HepG2 (cell line): ENCODE data around the gene PSMB1. TPM values are rescaled to one million over a fixed set of nuclear protein-coding genes. Genes with fewer than 3 reads are reported as not detected.

Experiments used
- CSRNP2 ChIP-seq: sonication (generic); formaldehyde crosslinking; conservative IDR thresholded peaks from 2 replicates; pipeline ENCODE4 v1.8.0; 2022; ENCODE audit warnings: low read depth, missing genetic modification reagents
- CTCF ChIP-seq: sonication (generic); formaldehyde crosslinking; IDR thresholded peaks from 2 replicates; pipeline ENCODE4 v1.5.0; 2020; ENCODE audit warnings: mild to moderate bottlenecking, missing genetic modification reagents, moderate library complexity
- FOXC1 ChIP-seq: sonication (generic); formaldehyde crosslinking; IDR thresholded peaks from 2 replicates; pipeline ENCODE4 v1.8.0; 2022; ENCODE audit warnings: mild to moderate bottlenecking, missing genetic modification reagents, borderline replicate concordance
- IKZF1 ChIP-seq: fragments of 450-650 bp; IDR thresholded peaks from 2 replicates; pipeline ENCODE4 v1.7.1; 2016
- KLF15 ChIP-seq: sonication (generic); formaldehyde crosslinking; IDR thresholded peaks from 2 replicates; pipeline ENCODE4 v1.8.1; 2023; ENCODE audit warnings: borderline replicate concordance, mild to moderate bottlenecking, inconsistent platforms, missing genetic modification reagents, mixed read lengths
- KMT2B ChIP-seq: IDR thresholded peaks from 2 replicates; pipeline ENCODE4 v1.6.1; 2016; ENCODE audit warnings: missing genetic modification reagents, missing compliant biosample characterization
- MLXIP ChIP-seq: sonication (generic); formaldehyde crosslinking; IDR thresholded peaks from 2 replicates; pipeline ENCODE4 v1.9.0; 2021; ENCODE audit warnings: missing genetic modification reagents, borderline replicate concordance
- NFE2L2 ChIP-seq: fragments of 150-350 bp; IDR thresholded peaks from 2 replicates; pipeline ENCODE4 v1.6.1; 2014; ENCODE audit warnings: low read length
- NR2F2 ChIP-seq: IDR thresholded peaks from 2 replicates; pipeline ENCODE4 v1.6.1; 2012; ENCODE audit warnings: low read depth, inconsistent platforms, borderline replicate concordance
- PCBP2 ChIP-seq: fragments of 200-400 bp; formaldehyde crosslinking; optimal IDR thresholded peaks from 2 replicates; pipeline ENCODE3; 2018; ENCODE audit warnings: low read length, low read depth; ENCODE audit not compliant: poor library complexity, severe bottlenecking
- PRDM4 ChIP-seq: sonication (generic); formaldehyde crosslinking; IDR thresholded peaks from 2 replicates; pipeline ENCODE4 v1.9.0; 2021; ENCODE audit warnings: missing genetic modification reagents, borderline replicate concordance
- RELA ChIP-seq: sonication (generic); formaldehyde crosslinking; IDR thresholded peaks from 2 replicates; pipeline ENCODE4 v1.4.0; 2020; ENCODE audit warnings: missing genetic modification reagents
- SALL2 ChIP-seq: sonication (generic); formaldehyde crosslinking; IDR thresholded peaks from 2 replicates; pipeline ENCODE4 v1.8.1; 2023; ENCODE audit warnings: mild to moderate bottlenecking, missing genetic modification reagents, inconsistent platforms
- TEAD2 ChIP-seq: sonication (generic); formaldehyde crosslinking; IDR thresholded peaks from 2 replicates; pipeline ENCODE4 v1.9.0; 2021; ENCODE audit warnings: missing genetic modification reagents
- TEF ChIP-seq: sonication (generic); formaldehyde crosslinking; IDR thresholded peaks from 2 replicates; pipeline ENCODE4 v1.5.0; 2020; ENCODE audit warnings: missing genetic modification reagents
- ZNF124 ChIP-seq: sonication (generic); formaldehyde crosslinking; IDR thresholded peaks from 2 replicates; pipeline ENCODE4 v1.4.0; 2020; ENCODE audit warnings: missing genetic modification reagents
- ZNF30 ChIP-seq: sonication (generic); formaldehyde crosslinking; IDR thresholded peaks from 2 replicates; pipeline ENCODE4 v1.5.0; 2020; ENCODE audit warnings: mild to moderate bottlenecking, missing genetic modification reagents
- ZNF564 ChIP-seq: sonication (generic); formaldehyde crosslinking; IDR thresholded peaks from 2 replicates; pipeline ENCODE4 v1.8.1; 2023; ENCODE audit warnings: mild to moderate bottlenecking, missing genetic modification reagents
- ZNF614 ChIP-seq: IDR thresholded peaks from 2 replicates; pipeline ENCODE4 v1.6.1; 2018; ENCODE audit warnings: missing biosample characterization, missing genetic modification reagents, inconsistent platforms, borderline replicate concordance
- ZNF7 ChIP-seq: IDR thresholded peaks from 2 replicates; pipeline ENCODE4 v1.6.1; 2016; ENCODE audit warnings: missing biosample characterization, missing genetic modification reagents
- ZNF737 ChIP-seq: sonication (generic); formaldehyde crosslinking; IDR thresholded peaks from 2 replicates; pipeline ENCODE4 v1.5.0; 2020; ENCODE audit warnings: missing genetic modification reagents, mild to moderate bottlenecking, borderline replicate concordance
- polyA plus RNA-seq, 8 experiments: library from polyadenylated mRNA; depleted of rRNA in 3 of 8; stranded (reverse) in 7 of 8; unstranded in 1 of 8; fragments of >200 nt; fragmentation: Illumina TruSeq in 4 of 8; extraction: Trizol in 4 of 8; gene quantifications; 2 replicates each; pipeline versions ENCODE4 v1.2.1 to v1.2.3, GENCODE V29; 2011 to 2016; ENCODE audit warnings: low read depth in 4 of 8, missing spikeins in 1 of 8, mixed read lengths in 1 of 8; ENCODE audit not compliant: insufficient read depth in 1 of 8
- total RNA-seq, 5 experiments: library from RNA; depleted of rRNA; stranded (reverse); fragments of >200 nt; fragmentation: Illumina TruSeq; extraction: Trizol; gene quantifications; 2 replicates each; pipeline ENCODE4 v1.2.3, GENCODE V29; 2016; ENCODE audit warnings: low read depth in 1 of 5

The PSMB1 gene
- total and polyA plus RNA-seq, 2 of the 13 experiments (the other 11 are each of a cell fraction or from before 2014, with no cell fraction given), result 528 to 592 TPM

GRCh38 chr6:170552765-170553533 is at the start of gene PSMB1 (continued):
- no peak for TF ChIP-seq PRDM4 (CRISPR knock-in tag)
- TF ChIP-seq ZNF7 (CRISPR knock-in tag), result no peak; the same call in 1 of the 2 replicates
- TF ChIP-seq FOXC1 (CRISPR knock-in tag), result peak; percentile 85
- TF ChIP-seq KMT2B (CRISPR knock-in tag), result peak; percentile 98
- TF ChIP-seq NFE2L2, result peak; percentile 19; the same call in 1 of the 2 replicates
- no peak for TF ChIP-seq NR2F2
- TF ChIP-seq MLXIP (CRISPR knock-in tag), result no peak
- no peak for TF ChIP-seq KLF15 (CRISPR knock-in tag)
- no peak for TF ChIP-seq ZNF30
- TF ChIP-seq RELA, result no peak
- TF ChIP-seq TEF (CRISPR knock-in tag), result peak; percentile 7
- peak; percentile 71 for TF ChIP-seq SALL2
- 0 out of 2 replicates have a peak, but pooled peaks have one; percentile 20 for TF ChIP-seq CTCF (CRISPR knock-in tag)
- TF ChIP-seq IKZF1, result no peak
- TF ChIP-seq ZNF614, result peak; percentile 55; the same call in 1 of the 2 replicates
- no peak for TF ChIP-seq ZNF124
- TF ChIP-seq PCBP2, result no peak
- TF ChIP-seq ZNF564, result no peak; the same call in 1 of the 2 replicates
- TF ChIP-seq ZNF737 (CRISPR knock-in tag), result no peak
- no peak for TF ChIP-seq CSRNP2 (CRISPR knock-in tag)
- TF ChIP-seq TEAD2, result no peak
